ENCODE measurements around the gene MCTP1. TPM values are rescaled to one million over a fixed set of nuclear protein-coding genes. Genes with fewer than 3 reads are reported as not detected.

The MCTP1 gene
- total RNA-seq, 1 donor from 2014 or later = 4.6 TPM

DNA sequence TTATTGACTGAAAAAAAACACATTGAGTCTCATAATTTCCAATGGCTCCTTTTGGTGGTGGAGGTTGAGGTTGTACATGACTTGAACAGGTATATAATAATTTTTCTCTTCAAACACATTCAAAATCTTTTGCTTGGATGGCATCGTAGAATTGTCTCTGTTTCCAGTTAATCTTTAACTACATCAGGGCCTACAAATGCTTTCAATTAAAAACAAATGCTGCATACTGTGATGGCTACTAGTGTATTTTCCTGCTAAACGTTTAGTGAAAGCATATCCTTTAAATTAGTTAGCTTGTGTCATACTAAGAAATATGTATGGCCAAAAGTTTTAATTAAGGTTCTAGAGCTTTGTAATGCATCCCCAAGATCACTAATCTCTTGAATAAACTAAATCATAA, 352.6 kb downstream of the MCTP1 start:
- no peak for ATAC-seq

DNA sequence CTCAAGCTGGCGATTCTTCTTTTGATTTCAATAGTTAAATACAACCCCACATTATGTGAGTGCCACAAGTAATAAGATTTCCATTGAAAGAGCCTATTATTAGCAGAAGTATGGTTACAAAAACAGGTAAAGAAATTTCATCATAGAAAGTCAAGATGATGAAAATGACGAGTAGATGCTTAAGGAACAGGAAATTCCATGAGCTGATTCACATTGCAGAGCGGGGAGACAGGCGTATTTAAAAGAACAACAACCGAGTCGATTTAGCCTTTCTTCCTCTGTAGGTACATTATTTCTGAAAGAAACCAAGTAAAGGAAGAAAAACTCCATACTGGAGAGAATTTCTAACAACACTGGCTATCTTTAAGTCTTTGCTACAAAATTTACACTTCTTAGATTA, 356.0 kb downstream of the MCTP1 start:
- ATAC-seq = no peak

DNA sequence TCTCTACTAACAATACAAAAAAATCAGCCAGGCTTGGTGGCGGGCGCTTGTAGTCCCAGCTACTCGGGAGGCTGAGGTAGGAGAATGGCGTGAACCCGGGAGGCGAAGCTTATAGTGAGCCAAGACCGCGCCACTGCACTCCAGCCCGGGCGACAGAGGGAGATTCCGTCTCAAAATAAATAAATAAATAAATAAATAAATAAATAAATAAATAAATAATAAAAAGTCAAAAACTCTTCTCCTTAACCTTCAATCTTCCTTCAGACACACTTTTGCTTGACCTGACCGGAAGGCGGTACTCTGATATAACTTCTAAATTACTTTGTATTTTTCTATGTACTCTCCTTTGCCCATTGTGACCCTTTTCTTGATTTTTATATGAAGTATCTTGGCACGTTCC, 364.3 kb downstream of the MCTP1 start:
- no peak for ATAC-seq

DNA sequence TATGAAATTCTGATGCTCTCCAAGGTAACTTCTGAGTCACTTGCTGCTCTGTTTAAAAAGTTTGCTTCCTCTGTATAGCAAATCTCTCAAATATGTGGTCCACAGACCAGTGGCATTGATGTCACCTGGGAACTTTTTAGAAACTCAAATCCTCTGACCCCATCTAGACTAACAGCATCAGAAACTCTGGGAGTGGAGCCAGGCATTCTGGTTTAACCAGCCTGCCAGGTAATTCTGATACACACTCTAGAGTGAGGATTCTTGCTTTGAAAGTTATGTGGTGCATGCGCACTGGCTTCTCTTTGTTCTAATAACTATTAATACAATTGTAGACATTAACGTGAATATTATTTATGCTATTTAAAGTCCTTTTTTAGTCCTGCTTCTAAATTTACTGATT, 368.3 kb downstream of the MCTP1 start:
- peak; percentile 91 for ATAC-seq

DNA sequence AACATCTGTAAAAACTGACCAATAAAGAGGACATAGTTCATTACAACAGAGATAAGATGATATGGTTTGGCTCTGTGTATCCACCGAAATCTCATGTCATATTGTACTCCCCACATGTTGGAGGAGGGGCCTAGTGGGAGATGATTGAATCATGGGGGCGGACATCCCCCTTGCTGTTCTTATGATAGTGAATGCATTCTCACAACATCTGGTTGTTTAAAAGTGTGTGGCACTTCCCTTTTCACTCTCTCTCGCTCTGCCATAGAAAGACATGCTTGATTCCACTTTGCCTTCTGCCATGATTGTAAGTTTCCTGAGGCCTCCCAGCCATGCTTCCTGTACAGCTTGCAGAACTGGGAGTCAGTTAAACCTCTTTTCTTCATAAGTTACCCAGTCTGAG, 373.6 kb downstream of the MCTP1 start:
- ATAC-seq = no peak

DNA sequence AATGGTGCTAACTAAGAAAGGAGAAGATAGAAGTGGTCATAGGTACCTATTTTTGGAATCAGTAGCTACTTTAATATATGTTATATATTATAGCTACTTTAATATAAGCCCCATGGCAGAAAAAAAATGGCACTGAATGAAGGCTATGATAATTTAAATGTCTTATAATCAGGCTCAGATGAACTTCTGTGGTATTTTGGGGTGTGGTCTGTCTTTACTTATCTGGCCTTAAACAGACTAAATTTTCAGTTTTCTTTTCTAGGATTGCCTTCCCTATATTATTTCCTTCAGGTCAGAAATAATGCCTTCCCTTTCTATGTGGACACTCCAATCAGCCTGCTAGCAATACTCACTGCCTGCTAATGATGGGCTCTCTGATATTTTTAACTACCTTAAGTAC, 374.2 kb downstream of the MCTP1 start:
- ATAC-seq = no peak

DNA sequence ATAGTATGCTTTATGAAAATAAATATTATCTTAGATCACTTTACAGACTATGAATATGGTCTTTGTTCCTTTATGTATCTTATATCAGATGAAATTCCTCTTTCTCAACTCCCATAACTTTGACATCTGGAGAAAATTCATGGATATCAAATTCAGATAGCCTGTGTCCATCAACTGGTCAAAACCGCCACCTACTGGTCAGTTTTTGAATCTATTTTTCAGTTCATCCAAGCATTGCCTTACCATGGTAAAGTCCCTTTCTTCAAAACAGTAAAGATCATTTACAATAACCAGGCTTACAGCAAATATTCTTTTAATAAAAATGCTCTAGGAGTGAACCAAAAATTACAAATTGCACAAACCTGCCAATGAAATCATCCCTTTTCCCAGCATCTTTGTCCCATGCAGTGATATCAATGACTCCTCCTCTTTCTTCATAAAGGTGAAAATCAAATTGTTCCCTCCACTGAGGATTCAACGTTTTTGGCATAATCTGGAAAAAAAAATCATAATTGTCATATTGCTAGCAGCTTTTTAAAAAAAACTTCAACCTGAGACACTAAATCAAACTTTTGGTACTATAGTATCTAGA, 375.9 kb downstream of the MCTP1 start:
- no peak for ATAC-seq

DNA sequence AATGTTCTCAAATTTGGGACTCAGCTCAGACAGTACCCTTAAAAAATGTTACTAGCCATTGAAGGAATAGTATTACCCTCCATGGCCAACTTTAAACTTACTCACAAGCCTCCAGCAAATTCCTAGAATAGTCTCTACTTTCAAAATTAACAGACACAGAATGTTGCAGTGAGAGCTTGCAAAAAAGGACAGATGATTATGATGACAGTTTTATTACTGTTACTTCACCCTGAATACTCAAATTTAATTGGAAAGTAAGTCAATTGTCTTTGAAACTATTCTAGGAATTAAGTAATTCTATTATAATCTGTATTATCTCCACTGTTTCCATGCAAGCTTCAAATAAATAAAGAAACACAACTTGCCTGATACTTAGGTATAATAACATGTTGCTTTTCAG, 378.1 kb downstream of the MCTP1 start:
- ATAC-seq = no peak

DNA sequence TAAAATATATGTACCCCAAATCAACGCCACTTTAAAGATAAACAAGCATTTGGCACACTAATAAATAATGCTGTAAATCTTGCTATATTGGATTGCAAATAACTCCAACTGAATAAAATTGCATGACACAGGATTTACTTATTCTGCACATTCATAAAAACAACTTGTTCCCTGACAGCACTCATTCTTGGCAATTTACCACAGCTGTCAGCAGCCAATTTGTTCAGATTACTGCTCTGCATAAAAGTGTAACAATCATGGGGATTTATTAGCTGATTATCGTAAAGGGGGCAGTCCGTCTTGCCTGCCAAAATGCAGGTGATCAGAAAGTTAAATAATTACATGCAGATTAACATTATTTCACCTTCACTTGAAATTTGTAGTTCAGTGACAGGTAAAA, 381.2 kb downstream of the MCTP1 start:
- ATAC-seq = no peak

DNA sequence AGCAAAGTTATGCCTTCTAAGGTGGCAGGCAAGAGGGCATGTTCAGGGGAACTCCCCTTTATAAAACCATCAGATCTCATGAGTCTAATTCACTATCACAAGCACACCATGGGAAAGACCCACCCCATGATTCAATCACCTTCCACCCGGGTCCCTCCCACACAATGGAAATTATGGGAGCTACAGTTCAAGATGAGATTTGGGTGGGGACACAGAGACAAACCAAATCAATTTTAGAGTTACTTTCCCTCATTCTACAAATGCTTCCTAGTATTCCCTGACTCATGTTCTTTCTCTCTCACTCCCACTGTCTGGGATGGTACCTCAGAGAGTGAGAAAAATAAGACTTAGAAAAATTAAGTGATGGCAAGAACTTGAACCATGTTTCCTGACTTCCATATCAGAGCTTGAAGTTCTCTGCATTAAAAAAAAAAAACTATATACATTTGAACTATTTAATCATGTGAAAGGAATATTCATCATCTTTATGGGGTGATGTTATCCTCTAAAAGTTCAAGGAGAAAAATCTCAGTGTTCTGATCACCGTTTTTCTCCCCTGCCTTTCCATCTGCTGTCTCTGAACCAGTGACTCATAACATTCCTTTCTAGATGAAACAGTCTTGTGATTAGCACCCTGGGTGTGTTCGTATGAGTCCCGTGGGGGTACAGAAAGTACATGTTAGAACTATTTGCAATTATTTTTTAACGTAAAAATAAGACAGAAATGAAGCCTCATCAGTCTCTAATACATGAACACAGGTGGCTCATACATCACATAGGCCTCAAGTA, 383.5 kb downstream of the MCTP1 start:
- ATAC-seq = no peak

DNA sequence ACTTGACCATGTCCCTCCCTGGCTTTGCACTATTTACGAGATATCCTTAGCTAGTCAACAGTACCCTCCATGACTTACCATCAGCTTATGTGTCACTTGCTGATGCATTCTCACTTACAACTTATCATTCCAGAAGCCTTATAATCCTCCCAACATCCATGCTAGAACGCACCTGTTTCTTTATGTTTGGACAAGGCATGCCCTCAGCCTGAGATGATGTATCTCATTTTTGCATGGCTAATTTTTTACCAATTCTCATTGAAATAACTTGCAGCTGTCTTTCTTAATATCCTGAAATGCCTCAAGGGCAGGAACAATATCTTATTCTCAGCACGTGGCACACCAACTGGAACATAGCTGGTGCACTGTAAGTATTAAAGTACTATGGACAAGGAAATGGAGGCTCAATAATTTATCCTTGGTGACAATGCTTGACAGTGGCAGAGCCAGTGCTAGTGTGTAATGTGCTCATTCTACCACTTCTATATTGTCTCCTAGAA, 384.8 kb downstream of the MCTP1 start:
- no peak for ATAC-seq

DNA sequence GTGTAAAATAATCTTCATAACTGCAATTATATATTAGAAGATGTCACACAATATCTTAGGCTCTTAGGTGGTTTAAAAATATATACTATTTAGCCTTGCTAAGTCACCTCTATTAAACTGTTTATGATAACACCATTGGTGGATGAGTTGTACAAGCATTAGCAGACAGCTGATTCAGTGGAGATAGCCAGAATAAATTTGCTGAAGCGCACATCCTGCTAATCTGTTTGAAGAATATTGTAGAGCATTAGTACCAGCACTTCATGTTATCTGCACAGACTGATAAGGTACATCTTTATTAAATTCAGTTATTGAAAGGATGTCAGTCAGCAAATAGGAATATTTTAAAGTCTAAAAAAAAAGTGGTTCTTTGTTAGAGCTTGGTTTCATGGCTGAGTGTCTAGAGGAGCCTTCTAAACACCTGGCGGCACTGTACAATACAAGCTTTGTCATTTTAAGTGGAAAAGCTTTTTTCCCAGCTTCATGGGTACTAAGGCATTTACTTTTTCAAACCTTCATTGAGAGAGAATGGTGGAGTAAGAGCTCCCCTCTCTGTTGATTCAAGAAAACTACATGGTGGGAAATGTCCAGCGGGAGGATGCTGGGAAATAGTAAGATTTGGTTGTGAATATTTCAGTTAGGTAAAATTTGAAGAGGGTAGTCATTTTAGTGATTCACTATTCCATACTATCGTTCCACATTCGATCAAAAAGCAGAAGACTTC, 391.3 kb downstream of the MCTP1 start:
- ATAC-seq = no peak

DNA sequence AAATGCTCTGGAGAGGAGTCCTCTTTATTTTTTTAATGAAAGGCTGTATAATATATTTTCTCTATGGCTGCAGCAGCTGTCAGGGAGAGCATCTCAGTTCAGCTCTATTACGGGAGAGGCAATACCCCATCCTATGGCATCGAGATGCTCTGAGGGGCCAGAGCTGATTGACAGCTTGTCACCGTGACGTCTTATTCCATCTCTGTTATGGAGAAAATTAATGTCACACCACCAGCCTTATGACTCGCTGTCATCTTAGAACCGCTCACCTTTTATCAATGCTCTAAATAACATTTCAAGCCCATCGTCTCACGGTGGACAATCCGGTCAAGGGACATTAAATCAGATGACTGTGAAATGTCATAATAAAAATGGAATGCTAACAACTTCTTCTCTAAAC, 392.9 kb downstream of the MCTP1 start:
- ATAC-seq = no peak

DNA sequence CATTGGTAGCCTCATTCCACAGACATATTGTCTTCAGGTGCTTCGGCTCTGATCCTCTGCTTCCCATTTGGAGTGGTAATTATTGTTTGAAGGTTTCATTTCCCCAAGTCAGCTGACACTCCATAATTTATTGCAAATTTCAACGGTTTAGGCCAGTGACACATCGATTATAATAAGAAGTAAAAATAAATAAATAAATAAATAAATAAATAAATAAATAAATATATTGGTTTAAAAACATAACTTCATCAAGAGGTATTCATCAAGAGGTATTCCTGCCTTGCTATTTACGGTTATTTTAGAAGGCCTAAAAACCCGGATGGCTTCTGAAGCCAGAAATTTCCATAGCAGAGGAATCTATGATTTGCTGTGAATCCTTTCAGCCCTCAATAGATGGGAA, 393.3 kb downstream of the MCTP1 start:
- ATAC-seq = no peak

DNA sequence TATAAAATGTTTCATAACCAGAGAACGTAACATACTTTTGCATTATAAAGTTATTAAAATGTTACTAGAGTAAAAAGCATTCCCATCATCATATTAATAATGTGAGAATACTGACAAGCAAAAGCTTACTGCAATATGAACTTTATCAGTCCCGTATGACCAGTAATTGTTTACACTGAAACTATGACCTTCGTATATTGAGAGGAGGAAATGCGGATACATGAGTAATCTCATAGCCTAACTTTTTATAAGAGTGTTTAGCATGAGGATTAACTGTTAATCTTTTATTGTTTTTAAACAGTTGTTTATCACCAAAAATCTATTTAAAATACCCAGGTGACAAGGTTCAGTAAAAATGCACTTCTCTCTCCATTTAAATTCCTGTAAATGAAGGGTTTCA, 394.0 kb downstream of the MCTP1 start:
- no peak for ATAC-seq

DNA sequence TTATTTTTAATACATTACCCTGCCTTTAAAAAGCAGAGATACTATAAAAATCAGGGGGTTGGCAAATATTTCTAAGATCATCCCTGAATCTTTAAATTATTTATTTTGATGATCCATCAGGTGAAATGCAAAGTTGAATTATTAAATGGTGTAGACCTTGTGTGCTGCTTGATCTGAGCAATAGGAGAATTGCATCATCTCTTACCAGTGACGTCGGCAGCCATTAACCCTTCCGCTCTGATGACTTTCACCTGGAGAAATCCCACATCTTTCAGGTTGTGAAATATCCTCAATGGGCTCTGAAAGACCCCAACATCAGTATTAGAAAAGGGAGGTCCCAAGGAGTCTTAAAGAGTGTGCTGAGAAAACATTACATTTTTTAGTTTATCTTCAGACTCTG, 396.2 kb downstream of the MCTP1 start:
- ATAC-seq = no peak

DNA sequence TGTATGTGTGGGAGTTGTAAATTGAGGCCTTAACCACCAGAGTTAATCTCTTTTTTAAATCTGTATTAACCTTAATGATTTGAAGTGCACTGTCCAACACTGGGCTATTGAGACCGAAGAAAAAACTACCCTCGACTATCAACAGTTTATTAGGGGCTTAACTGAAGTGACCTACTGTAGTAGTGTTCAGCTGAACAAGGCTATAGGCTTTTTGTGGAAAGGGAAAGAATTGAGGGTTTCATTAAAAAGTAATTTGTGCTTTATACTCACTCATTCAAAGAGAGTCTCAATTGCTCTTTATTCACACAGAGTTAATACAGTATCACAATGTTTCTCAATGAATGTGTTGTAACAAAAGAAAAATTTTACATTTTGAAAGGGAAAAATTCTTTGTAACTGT, 399.0 kb downstream of the MCTP1 start:
- ATAC-seq = no peak

DNA sequence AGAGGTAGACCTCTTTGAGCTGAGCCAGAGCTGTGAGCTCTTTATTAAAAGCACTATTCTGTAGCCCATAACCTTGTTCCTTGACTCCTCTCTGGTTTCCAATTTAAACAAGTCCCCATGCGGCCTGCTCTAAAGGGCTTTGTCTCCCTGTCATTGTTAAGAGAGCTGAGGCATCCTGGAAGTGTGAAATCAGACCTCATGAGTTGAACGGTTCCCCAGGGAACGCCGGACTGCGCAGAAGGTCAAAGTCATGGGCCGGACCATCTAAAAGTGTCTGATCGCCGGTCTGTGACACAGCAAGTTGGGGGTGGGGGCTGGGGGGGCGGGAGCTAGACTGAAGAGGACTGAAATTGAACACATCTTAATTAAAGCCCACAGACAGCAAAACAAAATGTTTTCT, 400.6 kb downstream of the MCTP1 start:
- ATAC-seq = no peak

DNA sequence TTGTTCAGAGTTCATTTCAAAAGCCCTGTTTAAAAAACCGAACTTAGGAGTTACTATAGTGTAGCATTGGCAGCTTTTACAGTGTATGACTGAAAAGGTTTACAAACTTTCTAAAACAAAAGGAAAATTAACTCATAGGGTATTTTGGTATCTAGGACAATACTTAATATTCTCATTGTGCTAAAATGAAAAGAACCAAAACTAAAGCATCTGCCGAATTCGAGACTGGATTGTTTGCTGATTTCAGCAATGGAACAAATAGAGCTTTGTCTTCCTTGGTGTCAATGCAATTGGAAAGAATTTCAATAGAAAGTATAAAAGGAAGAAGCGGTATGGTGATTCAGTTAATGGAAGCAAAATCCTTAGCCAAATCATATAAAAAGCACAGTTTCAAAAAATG, 412.4 kb downstream of the MCTP1 start:
- ATAC-seq = no peak

DNA sequence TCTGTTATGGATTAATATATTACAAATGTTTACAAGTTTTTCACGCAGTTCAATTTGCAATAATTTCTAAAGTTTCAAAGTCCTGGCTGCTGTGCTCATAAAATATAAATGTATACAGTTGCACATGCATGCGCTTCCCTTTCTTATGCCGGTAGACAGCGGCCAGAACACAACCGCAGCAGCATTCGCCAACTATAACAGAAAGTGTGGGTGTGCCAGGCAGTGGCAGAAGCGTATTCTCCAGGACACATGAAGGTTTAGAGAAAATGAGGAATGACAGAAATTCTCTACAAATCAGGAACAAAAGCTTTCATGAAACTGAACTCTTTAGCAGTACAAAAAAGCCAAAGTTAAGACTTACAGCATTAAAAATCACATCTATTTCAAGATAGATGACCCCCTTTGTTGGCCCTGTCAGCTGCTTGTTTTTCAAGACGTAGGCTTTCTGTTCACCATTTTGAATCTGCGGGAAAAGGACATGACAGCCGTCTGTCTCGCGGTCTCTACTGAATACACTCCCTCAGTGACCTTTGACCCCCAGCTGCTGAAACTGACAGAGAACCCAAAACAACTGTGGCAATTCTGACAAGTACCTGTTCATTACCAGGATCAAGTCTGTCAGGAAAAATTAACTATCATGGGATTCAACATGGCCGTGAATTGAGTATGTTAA, 414.2 kb downstream of the MCTP1 start:
- no peak for ATAC-seq

DNA sequence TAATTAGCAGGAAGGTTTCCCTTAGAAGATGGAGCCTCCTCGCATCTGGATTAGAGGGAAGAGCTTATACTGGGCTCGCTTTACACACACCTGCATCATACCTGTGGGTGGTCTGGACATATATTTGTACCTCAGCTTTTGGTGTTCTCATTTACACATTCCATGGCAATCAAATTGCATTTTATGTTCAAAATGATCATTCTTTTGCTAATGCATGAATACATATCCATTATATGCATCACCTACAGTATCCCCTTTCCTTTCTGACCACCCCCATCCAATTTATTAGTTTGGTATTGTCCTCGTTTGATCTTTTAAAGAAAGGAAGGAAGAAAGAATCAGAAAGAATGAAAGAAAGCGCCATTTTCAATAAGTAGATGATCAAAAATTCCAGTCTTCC, 415.0 kb downstream of the MCTP1 start:
- no peak for ATAC-seq

DNA sequence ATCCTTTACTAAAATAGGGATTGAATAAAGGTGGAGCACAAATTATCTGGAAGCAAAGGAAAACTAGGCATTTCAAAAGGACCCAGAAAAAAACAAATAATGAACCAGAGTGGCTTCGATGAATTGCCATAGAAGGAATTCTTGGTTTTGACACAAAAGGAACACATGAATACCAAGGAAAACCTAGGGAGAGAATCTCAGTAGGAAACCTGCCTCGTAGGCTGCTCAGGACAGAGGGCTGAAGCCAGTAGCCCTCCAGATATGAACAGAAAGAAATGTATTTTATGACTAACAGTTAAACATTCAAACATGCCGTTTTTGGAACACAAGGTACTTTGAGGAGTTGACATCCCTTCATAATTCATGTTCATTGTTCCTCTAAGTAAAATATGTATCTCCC, 420.9 kb downstream of the MCTP1 start:
- no peak for ATAC-seq

DNA sequence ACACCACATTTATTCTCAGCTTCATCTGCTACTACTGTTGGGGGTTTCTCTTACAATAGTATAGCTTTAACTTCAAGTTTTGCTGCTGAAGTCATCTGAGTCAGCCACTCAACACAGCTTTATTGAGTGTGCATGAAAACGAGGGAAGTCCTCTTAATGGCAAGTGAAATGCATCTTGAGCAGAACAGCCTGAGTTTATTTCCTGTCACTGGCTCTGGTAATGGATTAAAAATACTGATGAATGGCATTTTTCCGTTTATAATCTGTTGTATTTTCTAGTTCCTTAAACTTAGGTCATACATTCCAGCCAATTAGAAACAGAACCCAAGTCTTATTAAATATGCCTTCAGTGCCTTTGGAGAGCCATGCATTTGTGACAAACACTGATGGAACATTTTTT, 427.8 kb downstream of the MCTP1 start:
- ATAC-seq = no peak
